DND-41 (cell line): ENCODE measurements around the gene POLR2C.

Experiments
- ATAC-seq: fragments of 200-7000 bp; cut with Tn5 transposase; 3 replicates; pipeline ENCODE4 v1.9.1; 2021; ENCODE audit warnings: low read depth; ENCODE audit not compliant: insufficient read depth
- DNase-seq: peaks from one replicate; pipeline ENCODE4 v3.0.0-alpha.2; 2020
- H2AFZ ChIP-seq: 2 replicates; pipeline ENCODE4 v1.6.0; 2012; ENCODE audit warnings: low read depth, low read length
- H3K27ac ChIP-seq: 2 replicates; pipeline ENCODE4 v1.5.1; 2012; ENCODE audit warnings: low read length, inconsistent platforms
- H3K27me3 ChIP-seq: fragments of 200-600 bp; sonication (generic); 2 replicates; pipeline ENCODE4 v1.6.0; 2012; ENCODE audit warnings: low read length, mild to moderate bottlenecking, inconsistent platforms; ENCODE audit not compliant: insufficient read depth, poor library complexity
- H3K36me3 ChIP-seq: 2 replicates; pipeline ENCODE4 v1.5.1; 2012; ENCODE audit warnings: low read length, inconsistent platforms; ENCODE audit not compliant: insufficient read depth
- H3K4me1 ChIP-seq: 2 replicates; pipeline ENCODE4 v1.5.1; 2012; ENCODE audit warnings: mild to moderate bottlenecking, low read length; ENCODE audit not compliant: insufficient read depth
- H3K4me2 ChIP-seq: 2 replicates; pipeline ENCODE4 v1.6.0; 2012; ENCODE audit warnings: mild to moderate bottlenecking, moderate library complexity, low read length, inconsistent platforms; ENCODE audit not compliant: insufficient read depth
- H3K4me3 ChIP-seq, 2 experiments: fragments of 200-600 bp in 1 of 2; shearing (Covaris generic) in 1 of 2; 2 replicates each; pipeline ENCODE4 v1.5.1; 2012 to 2016; ENCODE audit warnings: inconsistent platforms in 2 of 2, low read length in 2 of 2, mild to moderate bottlenecking in 2 of 2, low read depth in 1 of 2, moderate library complexity in 1 of 2
- H3K79me2 ChIP-seq: 2 replicates; pipeline ENCODE4 v1.6.0; 2012; ENCODE audit warnings: low read length, inconsistent platforms; ENCODE audit not compliant: insufficient read depth
- H3K9ac ChIP-seq: 2 replicates; pipeline ENCODE4 v1.6.0; 2012; ENCODE audit warnings: low read depth, mild to moderate bottlenecking, inconsistent platforms, low read length, moderate library complexity
- H3K9me3 ChIP-seq: 2 replicates; pipeline ENCODE4 v1.5.1; 2012; ENCODE audit warnings: low read length, moderate library complexity, mild to moderate bottlenecking, inconsistent platforms; ENCODE audit not compliant: insufficient read depth, severe bottlenecking
- H4K20me1 ChIP-seq: 2 replicates; pipeline ENCODE4 v1.6.0; 2012; ENCODE audit warnings: low read length; ENCODE audit not compliant: insufficient read depth
- CTCF ChIP-seq: IDR thresholded peaks from 2 replicates; pipeline ENCODE4 v1.5.1; 2012; ENCODE audit warnings: borderline replicate concordance, low read length, moderate library complexity, mild to moderate bottlenecking; ENCODE audit not compliant: poor library complexity, severe bottlenecking; ENCODE audit errors: extremely low read depth
- EZH2 ChIP-seq: IDR thresholded peaks from 3 replicates; pipeline ENCODE4 v1.6.1; 2012; ENCODE audit warnings: borderline replicate concordance, low read depth, mild to moderate bottlenecking, moderate library complexity, low read length, inconsistent platforms; ENCODE audit not compliant: severe bottlenecking

The POLR2C gene

GRCh38 chr16:57500578-57501111, 38.2 kb downstream of the POLR2C start:
- no peaks in the 10 kb centered on the region for H4K20me1 ChIP-seq
- no peak overlapping the region for H3K4me2 ChIP-seq
- no peak overlapping the region for H2AFZ ChIP-seq
- DNase-seq (peak; percentile 54), ATAC-seq (peak; percentile 68)
- no peak overlapping the region for H3K4me3 ChIP-seq
- H3K27ac ChIP-seq, result no peak overlapping the region
- H3K36me3 ChIP-seq, result no peaks in the 10 kb centered on the region
- 0 out of 2 replicates have a peak, but pooled peaks cover 2% of the 10 kb centered on the region for H3K4me1 ChIP-seq
- no peak overlapping the region for H3K9ac ChIP-seq
- no peaks in the 10 kb centered on the region for H3K9me3 ChIP-seq
- no peak for TF ChIP-seq EZH2
- no peak for TF ChIP-seq CTCF
- peaks cover 6% of the 10 kb centered on the region for H3K27me3 ChIP-seq
- no peaks in the 10 kb centered on the region for H3K79me2 ChIP-seq

- H3K4me3 ChIP-seq, result no peak overlapping the region
- no peak overlapping the region for H3K4me2 ChIP-seq
- no peak overlapping the region for H3K9ac ChIP-seq
- TF ChIP-seq CTCF (no peak), EZH2 (no peak)
- no peak overlapping the region for H3K27ac ChIP-seq
- no peaks in the 10 kb centered on the region for H3K9me3 ChIP-seq
- 0 out of 2 replicates have a peak, but pooled peaks cover 2% of the 10 kb centered on the region for H3K4me1 ChIP-seq
- peaks cover 10% of the 10 kb centered on the region for H3K27me3 ChIP-seq
- DNase-seq (no peak), ATAC-seq (0 out of 3 replicates have a peak, but pooled peaks have one; percentile 23)
- H3K36me3 ChIP-seq, result no peaks in the 10 kb centered on the region
- H3K79me2 ChIP-seq, result no peaks in the 10 kb centered on the region
- H2AFZ ChIP-seq, result no peak overlapping the region
- no peaks in the 10 kb centered on the region for H4K20me1 ChIP-seq
These were observed 39.0 kb downstream of the POLR2C start for GRCh38 chr16:57501492-57501891.

GRCh38 chr16:57502048-57502775, 39.7 kb downstream of the POLR2C start:
- Histone ChIP-seq H3K79me2 (no peaks in the 10 kb centered on the region), H3K36me3 (no peaks in the 10 kb centered on the region), H2AFZ (no peak overlapping the region), H3K4me2 (no peak overlapping the region), H3K27me3 (peaks cover 10% of the 10 kb centered on the region), H3K4me3 (no peak overlapping the region), H3K9me3 (no peaks in the 10 kb centered on the region), H4K20me1 (no peaks in the 10 kb centered on the region), H3K27ac (no peak overlapping the region), H3K9ac (no peak overlapping the region), H3K4me1 (0 out of 2 replicates have a peak, but pooled peaks cover 2% of the 10 kb centered on the region)
- ATAC-seq (no peak), DNase-seq (no peak)
- TF ChIP-seq EZH2 (no peak), CTCF (no peak)
